ENCODE measurements around the gene LAMA2.
"Not testable (repeated sequence)": the region's sequence is repeated elsewhere in the genome, so short reads cannot be mapped to it uniquely, and the experiment has no call there.

LAMA2 gene

GRCh38 chr6:129088481-129088880 lies 205.5 kb downstream of the LAMA2 start:
- DNase-seq (ENCODE audit: low spot score), result not testable (repeated sequence)

- DNase-seq (ENCODE audit: low spot score), result no peak
Observed at GRCh38 chr6:129089357-129089756, 206.4 kb downstream of the LAMA2 start.

- no peak for DNase-seq (ENCODE audit: low spot score)
Observed at GRCh38 chr6:129094147-129094546, 211.2 kb downstream of the LAMA2 start.

- no peak for DNase-seq (ENCODE audit: low spot score)
Observed at GRCh38 chr6:129096651-129097290, 213.8 kb downstream of the LAMA2 start.

GRCh38 chr6:129098061-129098553 lies 215.2 kb downstream of the LAMA2 start:
- DNase-seq (ENCODE audit: low spot score), result no peak

- no peak for DNase-seq (ENCODE audit: low spot score)
Observed at GRCh38 chr6:129099696-129100095, 216.8 kb downstream of the LAMA2 start.

GRCh38 chr6:129100164-129100563 lies 217.2 kb downstream of the LAMA2 start:
- DNase-seq (ENCODE audit: low spot score), result no peak

- no peak for DNase-seq (ENCODE audit: low spot score)
Observed at GRCh38 chr6:129102741-129103140, 219.8 kb downstream of the LAMA2 start.

- DNase-seq (ENCODE audit: low spot score), result no peak
Observed at GRCh38 chr6:129104131-129104530, 221.2 kb downstream of the LAMA2 start.

GRCh38 chr6:129104560-129104959 lies 221.6 kb downstream of the LAMA2 start:
- no peak for DNase-seq (ENCODE audit: low spot score)

GRCh38 chr6:129105035-129105434 lies 222.1 kb downstream of the LAMA2 start:
- DNase-seq (ENCODE audit: low spot score), result no peak

GRCh38 chr6:129105793-129106192 lies 222.9 kb downstream of the LAMA2 start:
- no peak for DNase-seq (ENCODE audit: low spot score)

- DNase-seq (ENCODE audit: low spot score), result no peak
Observed at GRCh38 chr6:129108337-129108736, 225.4 kb downstream of the LAMA2 start.

GRCh38 chr6:129110690-129111343 lies 227.9 kb downstream of the LAMA2 start:
- no peak for DNase-seq (ENCODE audit: low spot score)

- no peak for DNase-seq (ENCODE audit: low spot score)
Observed at GRCh38 chr6:129111346-129111745, 228.4 kb downstream of the LAMA2 start.

- no peak for DNase-seq (ENCODE audit: low spot score)
Observed at GRCh38 chr6:129111853-129112252, 228.9 kb downstream of the LAMA2 start.

- no peak for DNase-seq (ENCODE audit: low spot score)
Observed at GRCh38 chr6:129112591-129112990, 229.7 kb downstream of the LAMA2 start.

GRCh38 chr6:129113637-129114036 lies 230.7 kb downstream of the LAMA2 start:
- no peak for DNase-seq (ENCODE audit: low spot score)

GRCh38 chr6:129114636-129115391 lies 231.9 kb downstream of the LAMA2 start:
- DNase-seq (ENCODE audit: low spot score), result no peak

GRCh38 chr6:129115471-129115870 lies 232.5 kb downstream of the LAMA2 start:
- DNase-seq (ENCODE audit: low spot score), result no peak

GRCh38 chr6:129117355-129117754 lies 234.4 kb downstream of the LAMA2 start:
- no peak for DNase-seq (ENCODE audit: low spot score)

- DNase-seq (ENCODE audit: low spot score), result no peak
Observed at GRCh38 chr6:129120856-129121638, 238.1 kb downstream of the LAMA2 start.
